Measurements from ENCODE around the gene G0S2.

GRCh38 chr1:209627027-209627731, 48.0 kb upstream of the G0S2 start:
- TF ChIP-seq CTCF (IDR thresholded peaks at IDR 0.05) (no peak), POLR2A (IDR thresholded peaks at IDR 0.05) (no peak)
